GM19043 (cell line): ENCODE results near the gene CENPX.

Experiments used
- ATAC-seq: cut with Tn5 transposase; IDR thresholded peaks from one replicate; pipeline ENCODE4 v1.9.1; 2021; ENCODE audit warnings: low read depth; ENCODE audit not compliant: unreplicated experiment

CENPX gene

DNA sequence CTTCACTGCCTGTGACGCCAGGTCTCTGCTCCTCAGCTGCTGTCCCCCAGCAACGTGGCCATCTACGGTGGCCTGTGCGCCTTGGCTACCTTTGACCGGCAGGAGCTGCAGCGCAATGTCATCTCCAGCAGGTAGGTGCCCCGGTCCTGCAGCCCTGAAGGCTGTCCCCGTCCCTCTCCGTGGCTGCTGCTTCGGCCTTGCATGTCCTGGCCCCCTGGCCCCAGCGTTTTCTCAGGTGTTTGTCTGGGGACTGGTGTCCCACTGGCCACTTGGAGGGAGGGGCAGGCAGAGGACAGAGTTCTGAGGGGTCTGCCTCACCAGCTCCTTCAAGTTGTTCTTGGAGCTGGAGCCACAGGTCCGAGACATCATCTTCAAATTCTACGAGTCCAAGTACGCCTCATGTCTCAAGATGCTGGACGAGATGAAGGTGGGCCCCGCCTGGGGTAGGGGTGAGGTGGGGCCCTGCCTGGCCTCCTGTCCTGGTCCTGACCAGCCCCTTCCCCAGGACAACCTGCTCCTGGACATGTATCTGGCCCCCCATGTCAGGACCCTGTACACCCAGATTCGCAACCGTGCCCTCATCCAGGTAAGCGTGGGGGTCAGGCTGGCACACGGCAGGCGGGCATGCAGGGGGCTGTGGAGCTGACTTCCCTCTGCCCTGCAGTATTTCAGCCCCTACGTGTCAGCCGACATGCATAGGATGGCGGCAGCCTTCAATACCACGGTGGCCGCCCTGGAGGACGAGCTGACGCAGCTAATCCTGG, 33.5 kb upstream of the CENPX start:
- no peak for ATAC-seq

DNA sequence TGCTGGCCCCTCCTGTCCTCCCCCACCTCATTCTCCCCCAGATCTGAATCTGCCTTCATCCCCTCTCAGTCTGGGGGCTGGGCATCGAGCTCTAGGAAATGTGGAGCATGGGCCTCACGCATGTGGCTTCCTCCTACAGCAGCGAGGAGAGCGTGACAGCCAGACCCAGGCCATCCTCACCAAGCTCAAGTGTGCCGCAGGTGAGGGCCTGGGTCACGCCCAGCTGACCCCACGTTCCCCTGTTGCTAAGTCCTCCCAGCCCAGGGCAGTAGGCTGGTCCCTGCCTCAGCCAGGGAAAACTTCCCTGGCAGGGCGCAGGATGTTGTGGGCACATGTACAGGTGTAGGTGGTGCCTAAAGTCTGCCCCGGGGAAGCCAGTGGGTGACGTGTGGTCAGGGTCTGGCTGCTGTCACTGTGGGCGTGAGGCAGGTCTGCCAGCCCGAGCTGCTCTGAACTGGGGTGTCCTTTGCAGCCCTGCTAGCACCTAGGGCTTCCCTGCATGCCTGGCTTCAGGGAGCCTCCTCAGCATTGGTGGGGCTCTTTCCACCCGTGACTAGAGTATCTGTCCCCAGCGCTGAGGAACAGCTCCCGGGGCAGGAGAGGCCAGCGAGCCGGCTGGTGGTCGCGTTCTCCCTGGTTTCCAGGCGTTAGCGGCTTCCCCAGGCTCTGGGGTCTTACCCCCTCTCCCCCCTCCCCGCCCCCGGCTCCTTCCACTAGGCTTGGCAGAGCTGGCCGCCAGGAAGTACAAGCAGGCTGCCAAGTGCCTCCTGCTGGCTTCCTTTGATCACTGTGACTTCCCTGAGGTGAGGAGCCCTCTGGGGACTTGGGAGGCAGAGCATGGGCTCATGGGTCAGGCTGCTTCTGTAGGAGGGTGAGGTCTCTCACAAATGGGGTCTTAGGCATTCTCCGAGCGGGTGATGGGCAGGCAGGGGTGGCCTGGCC, 32.6 kb upstream of the CENPX start:
- ATAC-seq, result no peak

DNA sequence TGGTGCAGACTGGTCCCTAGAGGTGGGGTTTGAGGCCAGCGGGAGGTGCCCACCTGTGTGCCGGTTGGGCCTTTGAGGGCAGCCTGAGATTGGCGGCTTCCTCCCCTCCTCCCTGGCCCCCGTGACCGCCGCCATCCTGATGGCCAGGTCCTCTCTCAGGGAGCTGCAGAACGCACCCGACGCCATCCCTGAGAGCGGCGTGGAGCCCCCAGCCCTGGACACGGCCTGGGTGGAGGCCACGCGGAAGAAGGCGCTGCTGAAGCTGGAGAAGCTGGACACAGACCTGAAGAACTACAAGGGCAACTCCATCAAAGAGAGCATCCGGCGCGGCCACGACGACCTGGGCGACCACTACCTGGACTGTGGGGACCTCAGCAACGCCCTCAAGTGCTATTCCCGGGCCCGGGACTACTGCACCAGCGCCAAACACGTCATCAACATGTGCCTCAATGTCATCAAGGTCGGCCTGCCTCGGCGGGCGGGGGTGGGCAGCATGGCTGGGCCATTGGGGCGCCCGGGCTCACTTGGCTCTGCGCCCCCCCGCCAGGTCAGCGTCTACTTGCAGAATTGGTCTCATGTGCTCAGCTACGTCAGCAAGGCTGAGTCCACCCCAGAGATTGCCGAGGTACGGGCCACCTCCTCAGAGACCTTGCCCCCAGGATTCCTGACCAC, 31.8 kb upstream of the CENPX start:
- ATAC-seq, result no peak

DNA sequence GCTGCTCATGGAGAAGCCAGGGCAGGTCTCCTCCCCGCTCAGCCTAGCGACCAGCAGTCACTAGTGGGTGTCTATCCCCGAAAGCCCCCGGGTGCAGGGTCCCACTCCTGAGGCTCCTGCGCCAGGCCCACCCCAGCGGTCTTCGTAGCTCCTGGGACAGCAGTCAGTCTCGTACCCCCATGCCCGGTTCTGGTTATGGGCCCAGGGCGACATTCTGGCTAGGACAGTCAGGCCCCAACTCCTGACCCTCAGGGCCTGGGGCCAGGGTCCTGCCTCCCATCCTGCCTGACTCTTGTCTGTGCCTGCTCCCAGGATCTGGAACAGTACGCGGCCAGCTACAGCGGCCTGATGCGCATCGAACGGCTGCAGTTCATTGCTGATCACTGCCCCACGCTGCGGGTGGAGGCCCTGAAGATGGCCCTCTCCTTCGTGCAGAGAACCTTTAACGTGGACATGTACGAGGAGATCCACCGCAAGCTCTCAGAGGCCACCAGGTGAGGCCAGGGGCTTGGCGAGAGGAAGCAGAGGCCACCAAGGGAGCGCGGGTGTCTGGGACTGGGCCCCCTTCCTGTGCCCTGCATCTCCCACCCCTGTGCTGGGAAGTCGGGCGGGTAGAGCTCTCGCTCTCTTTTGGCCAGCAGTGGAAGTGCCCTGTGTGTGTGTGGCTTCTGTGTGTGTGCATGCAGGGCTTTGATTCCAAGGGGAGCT, 31.0 kb upstream of the CENPX start:
- no peak for ATAC-seq

DNA sequence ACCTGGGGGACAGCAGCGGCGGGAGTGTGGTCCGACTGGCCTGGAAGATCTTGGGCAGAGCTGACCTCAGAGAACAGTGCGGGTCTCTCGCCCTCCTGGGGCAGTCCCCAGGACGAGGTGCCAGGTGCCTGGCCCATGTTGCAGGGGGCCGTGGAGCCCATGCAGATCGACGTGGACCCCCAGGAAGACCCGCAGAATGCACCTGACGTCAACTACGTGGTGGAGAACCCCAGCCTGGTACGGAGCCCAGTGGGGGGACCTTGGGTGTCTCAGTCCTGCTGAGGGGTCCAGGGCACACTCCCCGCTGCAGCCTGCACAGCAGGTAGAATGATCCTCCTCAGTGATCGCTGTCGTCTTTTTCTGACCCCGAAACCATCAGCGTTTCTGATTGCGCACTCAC, 30.5 kb upstream of the CENPX start:
- no peak for ATAC-seq

DNA sequence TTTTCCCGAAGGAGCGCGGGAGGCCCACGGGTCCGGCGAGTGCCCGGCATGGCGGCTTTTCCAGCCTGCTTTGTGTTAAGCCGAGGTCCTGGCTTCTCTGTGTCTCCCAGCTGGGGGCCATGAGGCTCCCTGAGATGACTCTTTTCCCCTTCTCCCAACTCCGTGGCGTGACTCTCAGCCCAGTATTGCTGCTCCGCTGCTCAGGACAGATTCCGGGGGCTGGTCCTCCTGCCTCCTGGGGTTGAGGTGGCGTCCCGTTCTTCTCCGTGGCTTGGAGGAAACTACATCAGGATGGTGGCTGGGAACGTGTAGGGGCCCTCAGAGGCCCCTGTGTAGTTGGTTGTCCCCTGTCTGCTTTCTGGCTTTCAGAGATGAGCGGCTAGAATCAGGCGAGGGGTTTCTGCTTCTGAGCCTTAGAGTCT, 30.0 kb upstream of the CENPX start:
- ATAC-seq, result no peak

DNA sequence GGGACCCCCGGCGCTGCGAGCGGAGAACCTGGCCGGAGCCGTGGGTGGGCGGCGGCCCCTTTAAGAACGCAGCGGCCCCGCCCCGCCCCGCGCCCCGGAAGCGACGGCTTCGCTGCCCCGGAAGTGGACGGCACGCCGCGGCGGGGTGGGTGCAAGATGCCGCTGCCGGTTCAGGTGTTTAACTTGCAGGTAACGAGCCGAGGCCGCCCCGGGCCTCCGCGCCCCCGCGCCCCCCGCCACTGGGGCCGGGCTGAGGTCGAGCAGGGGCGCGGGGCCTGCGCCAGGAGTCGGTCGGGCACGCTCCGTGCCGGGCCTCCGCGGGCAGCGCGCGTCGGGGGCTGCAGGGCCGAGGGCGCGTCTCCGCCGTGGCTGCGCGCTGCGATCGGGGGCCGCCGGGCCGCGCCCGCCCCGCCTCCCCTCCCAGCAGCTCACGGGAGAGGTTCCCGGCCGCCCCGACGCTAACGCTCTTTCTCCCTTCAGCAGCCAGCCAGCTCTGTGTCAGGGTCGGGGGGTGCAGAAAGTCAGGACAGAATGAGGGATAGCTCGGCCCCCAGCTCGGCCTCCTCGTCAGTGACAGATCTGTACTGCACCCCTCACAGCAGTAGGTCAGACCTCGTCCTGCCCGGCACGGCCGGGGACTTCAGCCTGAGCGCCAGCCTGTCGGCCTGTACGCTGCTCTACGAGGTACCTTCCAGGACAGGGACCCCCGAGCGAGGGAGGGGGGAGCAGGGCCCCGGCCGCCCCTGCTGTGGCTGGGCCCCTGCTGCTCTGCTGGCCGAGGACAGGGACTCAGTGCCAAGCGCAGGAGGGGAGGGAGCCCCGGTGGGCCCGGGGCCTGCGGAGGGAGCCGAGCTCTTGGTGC, 29.3 kb upstream of the CENPX start, which contains the start of the genes GPS1 and RFNG:
Gene GPS1, plus strand, starts transcription at position 123 of the 862 bp plus-strand sequence. Its CDS starts 34 bp downstream, at position 157.
Gene RFNG, minus strand, starts transcription at position 36 of the 862 bp plus-strand sequence. CDS start 45 bp downstream, outside the sequence.
- no peak for ATAC-seq

DNA sequence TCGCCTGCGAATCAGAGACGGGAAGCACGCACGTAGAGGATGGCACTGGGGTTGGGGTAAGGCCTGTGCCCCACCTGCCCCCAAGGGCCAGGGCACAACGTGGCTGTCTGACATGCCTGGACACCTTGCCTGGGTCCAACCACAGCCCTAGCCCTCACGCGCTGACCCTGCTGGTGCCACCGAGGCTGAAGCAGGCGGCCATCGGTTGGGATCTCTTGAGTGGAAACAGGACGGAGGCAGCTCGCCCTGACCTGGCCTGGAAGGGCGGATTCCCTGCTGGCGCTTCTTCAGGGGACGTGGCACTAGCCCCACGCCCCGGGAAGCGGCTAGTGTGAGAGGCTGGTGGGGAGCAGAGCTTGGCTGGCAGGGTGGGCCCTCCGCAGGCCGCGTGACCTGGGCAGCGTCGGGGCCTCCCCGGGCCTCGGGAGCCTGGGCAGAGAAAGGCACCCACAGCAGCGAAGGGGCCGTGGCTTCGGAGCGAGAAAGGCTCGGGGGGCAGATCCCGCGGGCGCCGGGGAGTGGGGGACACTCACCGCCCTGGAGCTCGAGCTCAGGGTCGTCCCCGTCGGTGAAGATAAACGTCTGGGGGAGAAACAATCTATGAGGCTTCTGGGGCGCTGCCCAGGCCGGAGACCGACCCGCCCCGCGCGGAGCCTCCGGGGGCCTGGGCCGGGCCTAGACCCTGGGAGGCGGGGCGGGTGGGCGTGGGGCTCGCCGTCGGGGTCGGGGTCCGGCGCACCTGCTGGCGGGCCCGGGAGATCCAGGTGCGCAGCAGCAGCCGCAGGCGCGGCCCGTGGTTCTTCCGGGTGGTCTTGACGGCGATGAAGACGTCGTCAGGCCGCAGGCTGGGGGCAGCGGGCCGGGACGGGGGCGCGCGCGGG, 28.3 kb upstream of the CENPX start:
- no peak for ATAC-seq

DNA sequence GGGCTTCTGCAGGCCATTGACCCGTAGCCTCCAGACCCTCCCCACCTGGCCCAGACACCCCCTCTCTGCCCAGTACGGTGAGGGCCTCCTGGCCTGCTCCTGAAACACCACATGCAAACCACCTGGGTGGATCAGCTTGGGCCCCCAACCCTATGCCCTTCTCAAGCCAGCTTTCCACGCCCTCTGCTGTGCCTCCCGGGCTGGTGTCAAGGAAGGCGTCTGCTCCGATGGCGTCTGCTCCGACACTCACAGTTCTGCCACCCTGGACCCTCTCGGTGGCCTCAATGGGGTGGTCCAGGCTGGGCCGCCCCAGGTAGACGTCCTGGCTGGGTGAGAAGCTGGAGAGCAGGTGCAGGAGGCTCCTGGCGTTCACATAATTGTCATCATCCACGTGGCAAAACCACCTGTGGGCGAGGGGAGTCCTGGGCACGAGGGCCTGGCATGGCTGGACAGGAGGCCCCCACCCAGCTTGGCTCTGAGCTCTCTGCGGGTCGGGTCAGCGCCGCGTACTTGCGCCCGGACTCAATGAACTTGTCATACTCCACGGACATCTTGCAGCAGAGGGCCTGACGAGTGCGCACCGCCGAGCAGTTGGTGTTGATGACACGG, 27.6 kb upstream of the CENPX start:
- no peak for ATAC-seq

DNA sequence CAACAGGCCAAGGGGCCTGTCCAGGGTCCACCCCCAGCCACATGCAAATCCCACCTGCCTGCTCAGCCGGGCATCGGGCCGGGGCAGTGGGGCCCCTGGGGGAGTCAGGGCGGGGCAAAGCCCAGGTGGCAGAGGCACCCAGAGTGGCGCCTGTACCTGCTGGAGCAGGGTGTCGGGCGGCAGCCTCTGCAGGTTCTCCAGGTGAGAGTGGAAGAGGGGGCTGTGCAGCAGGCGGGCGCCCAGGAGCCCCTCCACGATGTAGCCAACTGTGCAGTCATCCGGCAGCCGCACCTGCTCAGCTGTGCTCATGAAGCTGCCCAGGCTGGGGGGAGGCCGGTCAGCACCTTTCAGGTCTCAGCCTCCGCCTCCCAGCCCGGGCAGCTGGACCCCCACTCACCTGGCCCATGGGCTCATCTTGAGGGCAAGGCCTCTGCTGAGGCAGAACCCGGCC, 26.9 kb upstream of the CENPX start:
- ATAC-seq, result no peak

DNA sequence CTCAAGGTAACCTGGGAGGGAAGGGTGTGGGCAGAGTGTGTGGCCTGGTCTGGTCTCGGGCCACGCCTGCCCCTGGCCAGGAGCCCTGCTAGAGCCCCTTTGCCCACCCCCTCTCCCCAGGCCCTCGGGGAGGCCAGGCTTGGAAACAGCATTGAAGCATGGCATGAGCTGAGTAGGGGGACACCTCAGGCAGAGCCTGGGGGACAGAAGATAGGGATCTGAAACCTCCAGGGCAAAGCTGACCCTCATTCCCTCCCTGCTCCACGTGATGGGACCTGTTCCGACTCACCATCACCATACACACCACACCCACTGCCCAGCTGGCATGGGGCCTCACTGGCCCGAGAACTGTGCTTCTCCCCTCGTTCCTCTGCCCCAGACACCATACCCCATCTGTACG, 26.4 kb upstream of the CENPX start:
- no peak for ATAC-seq

DNA sequence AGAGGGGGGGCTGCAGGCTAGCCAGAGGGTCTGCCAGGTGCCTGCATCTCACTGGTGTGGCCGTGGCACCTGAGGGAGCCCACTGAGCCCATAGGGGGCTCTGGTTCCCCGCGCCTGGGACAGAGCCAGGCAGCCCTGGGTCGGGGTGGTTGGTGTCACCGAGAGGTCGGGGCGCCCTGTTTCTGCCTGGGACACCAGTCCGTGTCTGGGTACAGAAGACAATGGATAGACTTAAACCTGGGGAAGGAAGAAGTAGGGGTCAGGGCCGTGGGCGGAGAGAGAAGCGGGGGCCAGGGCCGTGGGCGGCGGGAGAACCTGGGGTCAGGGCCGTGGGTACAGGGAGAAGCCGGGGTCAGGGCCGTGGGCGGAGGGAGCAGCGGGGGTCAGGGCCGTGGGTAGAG, 25.9 kb upstream of the CENPX start:
- ATAC-seq, result no peak

DNA sequence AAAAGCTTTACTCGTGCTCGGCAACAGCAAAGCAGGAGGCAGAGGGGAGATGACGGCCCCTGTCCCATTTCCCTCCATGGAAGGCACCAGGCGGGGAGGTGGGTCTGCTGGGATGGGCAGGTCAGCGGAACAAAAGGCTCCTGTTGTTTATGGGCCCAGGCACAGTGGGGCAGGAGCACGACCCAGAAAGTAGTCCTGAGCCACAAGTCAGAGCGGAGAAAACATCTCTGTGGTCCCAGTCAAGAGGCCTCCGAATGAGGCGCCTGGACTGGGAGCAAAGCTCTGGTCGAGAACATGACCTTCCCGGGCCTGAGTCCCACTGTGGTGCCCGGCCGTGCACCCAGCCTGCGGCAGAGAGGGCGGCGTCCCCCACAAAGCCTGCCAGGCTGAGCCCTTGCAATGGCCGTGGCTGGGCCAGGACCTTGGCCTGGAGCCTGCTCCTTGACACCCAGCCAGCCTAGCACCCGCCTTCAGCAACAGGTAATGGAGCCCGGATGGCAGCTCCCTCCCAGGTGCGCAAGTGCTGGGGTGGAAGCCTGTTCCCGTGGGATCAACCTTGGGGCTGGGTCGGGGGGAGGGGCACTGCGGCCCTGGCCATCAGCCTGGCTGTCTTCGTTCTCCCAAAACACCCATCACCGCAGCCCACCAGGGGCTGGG, 25.4 kb upstream of the CENPX start:
- ATAC-seq, result no peak

DNA sequence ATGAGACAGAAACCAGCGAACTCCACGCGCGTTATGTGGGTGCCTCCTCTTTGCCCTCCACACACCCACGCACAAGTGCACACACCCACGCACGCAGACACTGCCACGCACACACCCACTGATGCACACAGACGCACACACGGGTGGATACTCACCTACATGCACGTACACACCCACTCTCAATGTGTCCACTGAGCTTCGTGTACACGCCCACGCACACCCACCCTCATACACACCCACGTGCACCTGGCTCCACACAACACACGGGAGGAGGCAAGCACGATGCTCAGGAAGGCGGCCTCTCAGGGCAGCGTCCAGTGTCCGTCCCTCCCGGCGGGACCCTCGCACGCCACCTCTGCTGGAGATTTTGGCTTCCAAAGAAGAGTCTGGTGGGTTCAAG, 24.7 kb upstream of the CENPX start:
- ATAC-seq, result no peak

DNA sequence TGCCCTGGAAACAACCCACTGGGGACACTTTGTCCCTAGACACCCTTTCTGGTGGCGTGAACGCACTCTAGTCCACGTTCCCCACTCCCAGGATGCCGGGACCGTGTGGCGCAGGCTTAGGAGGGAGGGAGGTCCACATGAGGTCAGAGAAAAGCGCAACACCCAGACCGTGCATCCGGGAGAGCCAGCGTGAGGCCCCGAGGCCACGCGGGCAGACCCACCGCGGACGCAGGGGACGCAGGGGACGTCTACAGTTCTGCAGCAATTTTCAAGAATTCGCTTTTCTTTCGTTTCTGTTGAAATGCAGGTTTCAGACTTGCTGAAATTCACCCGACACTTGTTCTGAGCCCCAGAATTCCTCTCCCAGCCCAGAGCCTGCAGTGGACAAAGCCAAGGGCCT, 24.2 kb upstream of the CENPX start:
- no peak for ATAC-seq

DNA sequence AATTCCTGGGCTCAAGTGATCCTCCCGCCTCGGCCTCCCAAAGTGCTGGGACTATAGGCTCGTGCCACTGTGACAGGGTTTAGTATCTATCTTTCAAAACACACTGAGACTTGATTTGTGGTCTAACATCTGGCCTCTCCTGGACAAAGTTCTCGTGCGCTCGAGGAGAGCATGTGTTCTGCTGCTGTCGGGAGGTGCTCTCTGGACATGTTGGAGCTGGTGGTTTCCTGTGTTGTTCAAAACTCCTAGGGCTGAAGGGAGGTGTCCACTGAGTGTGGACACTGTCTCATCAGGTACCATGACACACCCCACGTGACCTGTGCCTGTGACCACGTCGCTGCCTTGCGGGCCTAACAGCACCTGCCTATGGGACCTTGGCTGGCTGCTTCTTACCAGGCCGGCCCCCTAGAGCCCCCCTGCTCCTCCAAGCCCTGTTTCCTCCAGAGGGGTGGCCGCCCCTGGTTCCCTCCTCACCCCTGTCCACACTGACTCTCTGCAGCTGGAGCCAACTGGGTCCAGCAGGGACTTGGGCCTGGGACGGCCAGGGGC, 23.3 kb upstream of the CENPX start:
- ATAC-seq, result no peak

DNA sequence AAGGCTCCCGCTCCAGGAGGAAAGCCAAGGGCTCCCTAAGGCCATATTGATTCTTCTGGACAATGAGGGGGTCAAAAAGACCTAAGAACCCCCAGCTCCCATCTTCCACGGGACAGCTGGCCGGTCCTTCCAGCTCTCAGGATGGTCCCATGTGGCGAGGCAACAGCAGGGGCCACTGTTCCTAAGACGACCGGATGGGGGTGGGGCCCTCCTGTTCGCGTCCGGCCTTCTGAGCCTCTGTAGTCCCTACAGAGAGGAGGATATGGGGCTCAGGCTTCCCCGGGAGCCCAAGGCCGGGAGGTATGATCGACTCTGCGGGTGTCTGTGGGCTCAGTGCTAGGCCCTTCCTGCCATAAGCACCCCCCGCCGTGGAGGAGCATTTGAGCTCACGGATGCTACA, 20.8 kb upstream of the CENPX start:
- no peak for ATAC-seq
